Activated B cell treated with CpG ODN at 0.5 μM for 24 hours (primary cell): ENCODE data around the gene AFTPH. TPM values are rescaled to one million over a fixed set of nuclear protein-coding genes. Genes with fewer than 3 reads are reported as not detected.

Experiments used
- ATAC-seq: fragments of 200-7000 bp; cut with Tn5 transposase; one replicate; pipeline ENCODE4 v1.10.0; 2021; ENCODE audit warnings: low read depth, mild to moderate bottlenecking, moderate library complexity
- CTCF ChIA-PET: fragments of 350-600 bp; sonication (Branson Sonifier 250); formaldehyde crosslinking; loops from one replicate; lab custom pipeline; 2021; ENCODE audit warnings: antibody characterized with exemption; lab: Charles Lee
- POLR2A ChIA-PET: fragments of 350-600 bp; sonication (Branson Sonifier 250); formaldehyde crosslinking; loops from one replicate; lab custom pipeline; 2021; ENCODE audit warnings: antibody characterized with exemption; lab: Charles Lee
- DNase-seq: peaks from one replicate; pipeline ENCODE4 v3.0.0; 2022
- H3K27ac Mint-ChIP-seq: one replicate; pipeline ENCODE4 v1.8.0; 2020; ENCODE audit warnings: mixed read lengths
- H3K27me3 Mint-ChIP-seq: one replicate; pipeline ENCODE4 v1.8.0; 2021; ENCODE audit warnings: mixed read lengths
- H3K36me3 Mint-ChIP-seq: one replicate; pipeline ENCODE4 v1.8.0; 2021; ENCODE audit warnings: low read depth, mixed read lengths
- H3K4me1 Mint-ChIP-seq: one replicate; pipeline ENCODE4 v1.8.0; 2021; ENCODE audit warnings: mixed read lengths
- H3K4me3 Mint-ChIP-seq: one replicate; pipeline ENCODE4 v1.8.0; 2020; ENCODE audit warnings: mild to moderate bottlenecking, mixed read lengths
- H3K9me3 Mint-ChIP-seq: one replicate; pipeline ENCODE4 v1.8.0; 2020; ENCODE audit warnings: mixed read lengths
- intact Hi-C: fragments of 100-400 bp; cut with micrococcal nuclease; formaldehyde crosslinking; loops from one replicate; pipeline ENCODE4 v1.15.1; 2024
- total RNA-seq: library from RNA; stranded (reverse); gene quantifications from 2 replicates; pipeline ENCODE4 v1.2.3, GENCODE V29; 2022
- TF ChIP-seq, protein P1 (sequence below): fragments of 200-600 bp; IDR thresholded peaks from one replicate; pipeline ENCODE4 v1.8.0; 2022; ENCODE audit warnings: antibody characterized with exemption, mild to moderate bottlenecking

The AFTPH gene
- total RNA-seq, 1 donor from 2014 or later = 81.3 TPM

GRCh38 chr2:64641599-64641998 is 117.5 kb downstream of the AFTPH start:
- no peaks in the 10 kb centered on the region for H3K9me3 Mint-ChIP-seq
- CTCF ChIA-PET = interaction anchor here (1.0 to 5.1 kb wide), 2 partner anchors 12 to 126 kb away, joined by 3 to 52 read pairs; partner anchors contain the start of gene SERTAD2
- ATAC-seq = no peak
- H3K36me3 Mint-ChIP-seq = peaks cover 10% of the 10 kb centered on the region
- H3K27ac Mint-ChIP-seq = peak overlapping the region; percentile 93
- POLR2A ChIA-PET = interaction anchor here (0.5 to 15.4 kb wide), 4 partner anchors 109 to 621 kb away, joined by 3 to 439 read pairs (median 74); no protein-coding TSS in a partner anchor
- TF ChIP-seq, protein P1, sequence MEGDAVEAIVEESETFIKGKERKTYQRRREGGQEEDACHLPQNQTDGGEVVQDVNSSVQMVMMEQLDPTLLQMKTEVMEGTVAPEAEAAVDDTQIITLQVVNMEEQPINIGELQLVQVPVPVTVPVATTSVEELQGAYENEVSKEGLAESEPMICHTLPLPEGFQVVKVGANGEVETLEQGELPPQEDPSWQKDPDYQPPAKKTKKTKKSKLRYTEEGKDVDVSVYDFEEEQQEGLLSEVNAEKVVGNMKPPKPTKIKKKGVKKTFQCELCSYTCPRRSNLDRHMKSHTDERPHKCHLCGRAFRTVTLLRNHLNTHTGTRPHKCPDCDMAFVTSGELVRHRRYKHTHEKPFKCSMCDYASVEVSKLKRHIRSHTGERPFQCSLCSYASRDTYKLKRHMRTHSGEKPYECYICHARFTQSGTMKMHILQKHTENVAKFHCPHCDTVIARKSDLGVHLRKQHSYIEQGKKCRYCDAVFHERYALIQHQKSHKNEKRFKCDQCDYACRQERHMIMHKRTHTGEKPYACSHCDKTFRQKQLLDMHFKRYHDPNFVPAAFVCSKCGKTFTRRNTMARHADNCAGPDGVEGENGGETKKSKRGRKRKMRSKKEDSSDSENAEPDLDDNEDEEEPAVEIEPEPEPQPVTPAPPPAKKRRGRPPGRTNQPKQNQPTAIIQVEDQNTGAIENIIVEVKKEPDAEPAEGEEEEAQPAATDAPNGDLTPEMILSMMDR = no peak
- peak overlapping the region; percentile 28 for H3K4me3 Mint-ChIP-seq
- peaks cover 95% of the 10 kb centered on the region for H3K4me1 Mint-ChIP-seq
- intact Hi-C loops = loop anchor here (5.0 kb wide), 1 partner anchor 309 kb away; no protein-coding TSS in a partner anchor
- DNase-seq = no peak
- no peaks in the 10 kb centered on the region for H3K27me3 Mint-ChIP-seq

Other genes with a start within 250 kb of the AFTPH start
- 1.5 and 2.2 TPM in 2 replicates for gene LGALSL, start 70.2 kb upstream of the AFTPH start, total RNA-seq
- 45.6 and 47.3 TPM in 2 replicates for gene SERTAD2, start 129.6 kb downstream of the AFTPH start, total RNA-seq